ENCODE measurements around the gene HERC2.
"Not testable (repeated sequence)": the region's sequence is repeated elsewhere in the genome, so short reads cannot be mapped to it uniquely, and the experiment has no call there.

Gene HERC2

GRCh38 chr15:28125673-28126651 lies 196.0 kb downstream of the HERC2 start:
- DNase-seq, result no peak

GRCh38 chr15:28124841-28125240 lies 197.1 kb downstream of the HERC2 start:
- DNase-seq, result no peak

GRCh38 chr15:28123408-28124023 lies 198.5 kb downstream of the HERC2 start:
- no peak for DNase-seq

GRCh38 chr15:28122038-28122949 lies 199.7 kb downstream of the HERC2 start:
- DNase-seq, result no peak

GRCh38 chr15:28121577-28121976 lies 200.4 kb downstream of the HERC2 start:
- DNase-seq, result not testable (repeated sequence)

- no peak for DNase-seq
Measured at GRCh38 chr15:28120359-28120640, 201.7 kb downstream of the HERC2 start.

- DNase-seq, result no peak
Measured at GRCh38 chr15:28118531-28118930, 203.4 kb downstream of the HERC2 start.

- DNase-seq, result no peak
Measured at GRCh38 chr15:28118083-28118482, 203.9 kb downstream of the HERC2 start.

- no peak for DNase-seq
Measured at GRCh38 chr15:28117432-28117990, 204.5 kb downstream of the HERC2 start.

GRCh38 chr15:28116521-28117431 lies 205.2 kb downstream of the HERC2 start:
- no peak for DNase-seq

GRCh38 chr15:28115871-28116270 lies 206.1 kb downstream of the HERC2 start:
- no peak for DNase-seq

- no peak for DNase-seq
Measured at GRCh38 chr15:28114721-28115622, 207.0 kb downstream of the HERC2 start.

- DNase-seq, result no peak
Measured at GRCh38 chr15:28114114-28114455, 207.9 kb downstream of the HERC2 start.

- DNase-seq, result no peak
Measured at GRCh38 chr15:28113394-28114113, 208.4 kb downstream of the HERC2 start.

- DNase-seq, result no peak
Measured at GRCh38 chr15:28112962-28113361, 209.0 kb downstream of the HERC2 start.

- no peak for DNase-seq
Measured at GRCh38 chr15:28112101-28112760, 209.7 kb downstream of the HERC2 start.

- DNase-seq, result no peak
Measured at GRCh38 chr15:28111543-28111942, 210.4 kb downstream of the HERC2 start.

- no peak for DNase-seq
Measured at GRCh38 chr15:28110481-28110881, 211.5 kb downstream of the HERC2 start.

- DNase-seq, result no peak
Measured at GRCh38 chr15:28109626-28110455, 212.1 kb downstream of the HERC2 start.

All from GOT3 (cell line).